Fibroblast of mammary gland (primary cell): ENCODE measurements around the gene BAZ2A.

Experiments used
- DNase-seq: peaks from one replicate; pipeline ENCODE4 v3.0.0-alpha.2; 2010; ENCODE audit warnings: low read depth
- H3K4me3 ChIP-seq: 2 replicates; pipeline ENCODE4 v1.5.1; 2011; ENCODE audit warnings: low read depth, mild to moderate bottlenecking, low read length, moderate library complexity; ENCODE audit not compliant: control insufficient read depth
- CTCF ChIP-seq: conservative IDR thresholded peaks from 2 replicates; pipeline ENCODE4 v1.5.1; 2011; ENCODE audit warnings: low read depth, low read length, inconsistent platforms; ENCODE audit not compliant: control insufficient read depth, insufficient read depth

The BAZ2A gene

GRCh38 chr12:56568146-56568545, 62.0 kb downstream of the BAZ2A start:
- TF ChIP-seq CTCF: no peak
- no peak overlapping the region for H3K4me3 ChIP-seq
- no peak for DNase-seq

GRCh38 chr12:56565510-56566101, 64.5 kb downstream of the BAZ2A start:
- H3K4me3 ChIP-seq: no peak overlapping the region
- TF ChIP-seq CTCF: no peak
- DNase-seq: peak; percentile 74

GRCh38 chr12:56551070-56551469, 79.1 kb downstream of the BAZ2A start:
- no peak for DNase-seq
- no peak for TF ChIP-seq CTCF
- no peak overlapping the region for H3K4me3 ChIP-seq

GRCh38 chr12:56546680-56547079, 83.4 kb downstream of the BAZ2A start:
- TF ChIP-seq CTCF: no peak
- H3K4me3 ChIP-seq: no peak overlapping the region
- no peak for DNase-seq
